HepG2 (cell line): ENCODE results near the gene MAN2A2. TPM values are rescaled to one million over a fixed set of nuclear protein-coding genes. Genes with fewer than 3 reads are reported as not detected.

Experiments used
- ATAC-seq: fragments of 200-7000 bp; cut with Tn5 transposase; 3 replicates; pipeline ENCODE4 v1.9.1; 2020; ENCODE audit warnings: mild to moderate bottlenecking, moderate library complexity
- BruUV-seq: library from RNA; stranded (reverse); fragments of 400-500 nt; replicated peaks from 2 replicates; lab custom pipeline; 2021; lab: Mats Ljungman, UMichigan
- CTCF ChIA-PET: fragments of 300-600 bp; formaldehyde crosslinking; extraction: SDS; loops from one replicate; lab custom pipeline; 2021; ENCODE audit warnings: low total read pairs, inconsistent platforms, low intra/inter-chr PET ratio; lab: Yijun Ruan, JAX
- POLR2A ChIA-PET: fragments of 350-600 bp; sonication (Branson Sonifier 250); formaldehyde crosslinking; loops from one replicate; lab custom pipeline; 2020; ENCODE audit warnings: antibody characterized with exemption, inconsistent platforms; lab: Yijun Ruan, JAX
- DNase-seq: peaks from one replicate; pipeline ENCODE4 v3.0.0-alpha.2; 2015; ENCODE audit warnings: low spot score
- FAIRE-seq: peaks from 3 replicates; lab custom pipeline; 2011; peaks lifted over from hg19 to GRCh38; lab: Jason Lieb, UNC
- H2AFZ ChIP-seq: one replicate; pipeline ENCODE4 v1.6.1; 2011; ENCODE audit warnings: low read length, inconsistent platforms
- H3K27ac ChIP-seq: fragments of 300-600 bp; 3 replicates; pipeline ENCODE4 v1.8.0; 2011; ENCODE audit warnings: mixed run types, mild to moderate bottlenecking, mixed read lengths, low read length, inconsistent platforms; ENCODE audit not compliant: insufficient read depth; ENCODE audit errors: extremely low read length
- H3K27me3 ChIP-seq, 2 experiments: fragments of 200-600 bp in 1 of 2; 2 replicates in 1 of 2; 3 replicates in 1 of 2; pipeline versions ENCODE4 v1.6.0 to v1.8.0; 2011; ENCODE audit warnings: low read length in 2 of 2, mild to moderate bottlenecking in 2 of 2, moderate library complexity in 2 of 2, inconsistent platforms in 1 of 2; ENCODE audit not compliant: insufficient read depth in 2 of 2, control insufficient read depth in 1 of 2
- H3K36me3 ChIP-seq, 2 experiments: fragments of 200-600 bp in 1 of 2; replicated peaks in 1 of 2; 2 replicates in 1 of 2; 3 replicates in 1 of 2; pipeline versions ENCODE4 v1.5.1 to v1.8.0; 2011; ENCODE audit warnings: low read length in 2 of 2, inconsistent platforms in 1 of 2; ENCODE audit not compliant: insufficient read depth in 2 of 2, control insufficient read depth in 1 of 2
- H3K4me1 ChIP-seq: 2 replicates; pipeline ENCODE4 v1.5.1; 2012; ENCODE audit warnings: low read length, inconsistent platforms; ENCODE audit not compliant: insufficient read depth
- H3K4me2 ChIP-seq: 2 replicates; pipeline ENCODE4 v1.6.0; 2011; ENCODE audit warnings: low read depth, low read length, inconsistent platforms
- H3K4me3 ChIP-seq, 3 experiments: fragments of 200-600 bp in 1 of 3; sonication (generic), shearing (Covaris generic) in 1 of 3; replicated peaks in 1 of 3; 2 replicates each; pipeline ENCODE4 v1.5.1; 2011 to 2016; ENCODE audit warnings: low read length in 3 of 3, inconsistent platforms in 2 of 3, low read depth in 2 of 3, mild to moderate bottlenecking in 2 of 3, control low read depth in 1 of 3, mixed read lengths in 1 of 3; ENCODE audit not compliant: insufficient read depth in 1 of 3
- H3K79me2 ChIP-seq: one replicate; pipeline ENCODE4 v1.6.1; 2011; ENCODE audit warnings: low read length, inconsistent platforms; ENCODE audit not compliant: insufficient read depth
- H3K9ac ChIP-seq: 2 replicates; pipeline ENCODE4 v1.6.0; 2011; ENCODE audit warnings: mild to moderate bottlenecking, low read depth, low read length, inconsistent platforms; ENCODE audit not compliant: insufficient read depth
- H3K9me3 ChIP-seq: 2 replicates; pipeline ENCODE4 v1.5.1; 2012; ENCODE audit warnings: mild to moderate bottlenecking, low read length
- H4K20me1 ChIP-seq: 2 replicates; pipeline ENCODE4 v1.6.0; 2011; ENCODE audit warnings: inconsistent platforms, mild to moderate bottlenecking, low read length, moderate library complexity; ENCODE audit not compliant: insufficient read depth
- AKNA ChIP-seq: sonication (generic); formaldehyde crosslinking; IDR thresholded peaks from 2 replicates; pipeline ENCODE4 v1.4.0; 2020; ENCODE audit warnings: missing genetic modification reagents, borderline replicate concordance
- CREM ChIP-seq, 2 experiments: sonication (generic) in 1 of 2; formaldehyde crosslinking in 1 of 2; IDR thresholded peaks; 2 replicates each; pipeline versions ENCODE4 v1.4.0 to v1.6.1; 2016 to 2020; ENCODE audit warnings: antibody characterized with exemption in 1 of 2, mild to moderate bottlenecking in 1 of 2, missing genetic modification reagents in 1 of 2
- EED ChIP-seq: sonication (generic); formaldehyde crosslinking; IDR thresholded peaks from 2 replicates; pipeline ENCODE4 v1.5.0; 2020; ENCODE audit warnings: mild to moderate bottlenecking, missing genetic modification reagents
- HDAC1 ChIP-seq: sonication (generic); formaldehyde crosslinking; IDR thresholded peaks from 2 replicates; pipeline ENCODE4 v1.5.1; 2020; ENCODE audit warnings: mild to moderate bottlenecking, missing genetic modification reagents
- HOXA5 ChIP-seq: sonication (generic); formaldehyde crosslinking; IDR thresholded peaks from 2 replicates; pipeline ENCODE4 v1.4.0; 2020; ENCODE audit warnings: missing genetic modification reagents
- MEF2D ChIP-seq: sonication (generic); formaldehyde crosslinking; IDR thresholded peaks from 2 replicates; pipeline ENCODE4 v1.5.1; 2020; ENCODE audit warnings: mild to moderate bottlenecking, missing genetic modification reagents
- MLXIP ChIP-seq: sonication (generic); formaldehyde crosslinking; IDR thresholded peaks from 2 replicates; pipeline ENCODE4 v1.9.0; 2021; ENCODE audit warnings: missing genetic modification reagents, borderline replicate concordance
- MTF2 ChIP-seq: sonication (generic); formaldehyde crosslinking; IDR thresholded peaks from 2 replicates; pipeline ENCODE4 v1.5.0; 2020; ENCODE audit warnings: missing genetic modification reagents, borderline replicate concordance
- PHF20 ChIP-seq: sonication (generic); formaldehyde crosslinking; IDR thresholded peaks from 2 replicates; pipeline ENCODE4 v1.5.0; 2020; ENCODE audit warnings: mild to moderate bottlenecking, missing genetic modification reagents
- PPARG ChIP-seq: conservative IDR thresholded peaks from 2 replicates; pipeline ENCODE4 v1.6.1; 2016; ENCODE audit warnings: missing biosample characterization, missing genetic modification reagents
- RFXAP ChIP-seq: sonication (generic); formaldehyde crosslinking; IDR thresholded peaks from 2 replicates; pipeline ENCODE4 v1.4.0; 2020; ENCODE audit warnings: missing genetic modification reagents, borderline replicate concordance
- ZBTB38 ChIP-seq: sonication (generic); formaldehyde crosslinking; IDR thresholded peaks from 2 replicates; pipeline ENCODE4 v1.5.1; 2020; ENCODE audit warnings: mild to moderate bottlenecking, missing genetic modification reagents
- ZFP41 ChIP-seq: sonication (generic); formaldehyde crosslinking; IDR thresholded peaks from 2 replicates; pipeline ENCODE4 v1.4.0; 2020; ENCODE audit warnings: mild to moderate bottlenecking, missing genetic modification reagents, borderline replicate concordance
- ZFYVE20 ChIP-seq: sonication (generic); formaldehyde crosslinking; IDR thresholded peaks from 2 replicates; pipeline ENCODE4 v1.8.0; 2023; ENCODE audit warnings: low read depth, mild to moderate bottlenecking, moderate library complexity, missing genetic modification reagents, borderline replicate concordance
- ZNF782 ChIP-seq: sonication (generic); formaldehyde crosslinking; IDR thresholded peaks from 2 replicates; pipeline ENCODE4 v1.4.0; 2020; ENCODE audit warnings: missing genetic modification reagents, mild to moderate bottlenecking, borderline replicate concordance
- ZNF850 ChIP-seq: sonication (generic); formaldehyde crosslinking; conservative IDR thresholded peaks from 2 replicates; pipeline ENCODE4 v1.9.0; 2021; ENCODE audit warnings: mild to moderate bottlenecking, missing genetic modification reagents
- WGBS: methylation state at CpG from one replicate; pipeline ENCODE4 v1.1.6; 2017; ENCODE audit warnings: low lambda C conversion rate; 5-methylcytosine and 5-hydroxymethylcytosine counted together
- in situ Hi-C: cut with HindIII; loops from 2 replicates; pipeline ENCODE4 v1.10.0; 2017; ENCODE audit warnings: low pct_unique_long_range_greater_than_20kb; ENCODE audit not compliant: extremely low pct_ligation_motif_present
- intact Hi-C: fragments of 100-400 bp; cut with micrococcal nuclease; formaldehyde crosslinking; loops from one replicate; pipeline ENCODE4 v1.10.0; 2022; ENCODE audit not compliant: unreplicated experiment
- polyA plus RNA-seq, 8 experiments: library from polyadenylated mRNA; depleted of rRNA in 3 of 8; stranded (reverse) in 7 of 8; unstranded in 1 of 8; fragments of >200 nt; fragmentation: Illumina TruSeq in 4 of 8; extraction: Trizol in 4 of 8; gene quantifications; 2 replicates each; pipeline versions ENCODE4 v1.2.1 to v1.2.3, GENCODE V29; 2011 to 2016; ENCODE audit warnings: low read depth in 4 of 8, missing spikeins in 1 of 8, mixed read lengths in 1 of 8; ENCODE audit not compliant: insufficient read depth in 1 of 8
- total RNA-seq, 5 experiments: library from RNA; depleted of rRNA; stranded (reverse); fragments of >200 nt; fragmentation: Illumina TruSeq; extraction: Trizol; gene quantifications; 2 replicates each; pipeline ENCODE4 v1.2.3, GENCODE V29; 2016; ENCODE audit warnings: low read depth in 1 of 5

The MAN2A2 gene
- total and polyA plus RNA-seq, 2 of the 13 experiments (the other 11 are each of a cell fraction or from before 2014, with no cell fraction given) = 17.5 to 51.5 TPM

GRCh38 chr15:90929246-90930019 is 26.3 kb downstream of the MAN2A2 start:
- Histone ChIP-seq H3K36me3 (no peaks in the 10 kb centered on the region), H3K27ac (peak overlapping the region; percentile 96), H3K9me3 (no peaks in the 10 kb centered on the region), H4K20me1 (no peaks in the 10 kb centered on the region), H3K4me3 (peak overlapping the region; percentile 87 to 95 (median 91)), H3K9ac (peak overlapping the region; percentile 88), H3K27me3 (no peaks in the 10 kb centered on the region; a peak in 2 of 5 replicates), H3K4me1 (peaks cover 47% of the 10 kb centered on the region), H2AFZ (peak overlapping the region; percentile 95), H3K4me2 (peak overlapping the region; percentile 89), H3K79me2 (peaks cover 2% of the 10 kb centered on the region)
- in situ Hi-C loops (loop anchor here (25.0 kb wide), 1 partner anchor 333 kb away; no protein-coding TSS in a partner anchor), intact Hi-C loops (loop anchor here (5.0 to 10.0 kb wide), 4 partner anchors 42 to 123 kb away; partner anchors contain the start of gene PRC1)
- POLR2A ChIA-PET = interaction anchor here (1.0 to 4.5 kb wide), 6 partner anchors 9 to 70 kb away, joined by 3 to 45 read pairs (median 4); partner anchors contain the start of gene MAN2A2
- BruUV-seq = TSS peak; percentile 90
- ATAC-seq (no peak), DNase-seq (no peak), FAIRE-seq (no peak)
- WGBS = 34% methylated on average over 21 of the region's 21 CpGs
- CTCF ChIA-PET = no interaction called here
- TF ChIP-seq PPARG (CRISPR knock-in tag) (peak; percentile 90), RFXAP (CRISPR knock-in tag) (no peak), CREM (IDR thresholded peaks at IDR 0.05) (no peak), CREM (CRISPR knock-in tag; IDR thresholded peaks at IDR 0.05) (no peak), MLXIP (CRISPR knock-in tag) (no peak), ZBTB38 (peak; percentile 98), MTF2 (CRISPR knock-in tag) (no peak), ZFYVE20 (CRISPR knock-in tag) (no peak), PHF20 (CRISPR knock-in tag) (no peak), HDAC1 (CRISPR knock-in tag) (no peak), MEF2D (0 out of 2 replicates have a peak, but pooled peaks have one; percentile 19), HOXA5 (no peak), ZFP41 (no peak), AKNA (CRISPR knock-in tag) (no peak), ZNF782 (CRISPR knock-in tag) (no peak), EED (CRISPR knock-in tag) (no peak), ZNF850 (CRISPR knock-in tag) (no peak)
